T-cell (primary cell): ENCODE results near the gene MAPK9. TPM values are rescaled to one million over a fixed set of nuclear protein-coding genes. Genes with fewer than 3 reads are reported as not detected.

Experiments
- ATAC-seq, 4 experiments: fragments of 200-7000 bp in 3 of 4; fragments of 150-1000 bp in 1 of 4; cut with Tn5 transposase; replicated peaks in 1 of 4; 1 replicate in 3 of 4; 2 replicates in 1 of 4; pipeline ENCODE4 v1.10.0; 2021; ENCODE audit warnings: moderate library complexity in 3 of 4, mild to moderate bottlenecking in 2 of 4, moderate number of reproducible peaks in 1 of 4
- CTCF ChIA-PET, 2 donors: fragments of 300-600 bp; sonication (Branson Sonifier 250); formaldehyde crosslinking; loops; one replicate each; lab custom pipeline; 2022; ENCODE audit warnings: antibody characterized with exemption in 2 of 2; lab: Charles Lee
- POLR2A ChIA-PET, 2 donors: fragments of 300-600 bp; sonication (Branson Sonifier 250); formaldehyde crosslinking; loops; one replicate each; lab custom pipeline; 2022; ENCODE audit warnings: antibody characterized with exemption in 2 of 2; lab: Charles Lee
- DNase-seq, 35 experiments: peaks; one replicate each; pipeline versions ENCODE4 v3.0.0 to v3.0.0-alpha.2; 2013 to 2023
- H3K27ac ChIP-seq: one replicate; pipeline ENCODE4 v1.5.1; 2013; ENCODE audit warnings: low read length
- H3K27me3 ChIP-seq, 2 experiments: replicated peaks in 1 of 2; 1 replicate in 1 of 2; 2 replicates in 1 of 2; pipeline versions ENCODE4 v1.6.1 to v1.7.0; 2013; ENCODE audit warnings: low read length in 1 of 2, mixed read lengths in 1 of 2; ENCODE audit not compliant: control insufficient read depth in 2 of 2, insufficient read depth in 2 of 2; ENCODE audit errors: extremely low read depth in 1 of 2
- H3K36me3 ChIP-seq, 2 donors: 1 replicate in 1 of 2; 2 replicates in 1 of 2; pipeline versions ENCODE4 v1.6.1 to v1.7.0; 2013; ENCODE audit warnings: low read length in 1 of 2; ENCODE audit not compliant: control insufficient read depth in 2 of 2, insufficient read depth in 1 of 2; ENCODE audit errors: extremely low read depth in 1 of 2
- H3K4me1 ChIP-seq, 2 experiments: 1 replicate in 1 of 2; 2 replicates in 1 of 2; pipeline versions ENCODE4 v1.6.1 to v1.7.0; 2013; ENCODE audit warnings: low read length in 2 of 2, mixed read lengths in 1 of 2; ENCODE audit not compliant: insufficient read depth in 2 of 2, control insufficient read depth in 1 of 2; ENCODE audit errors: extremely low read depth in 1 of 2
- H3K4me3 ChIP-seq, 2 donors: 1 replicate in 1 of 2; 2 replicates in 1 of 2; pipeline versions ENCODE4 v1.5.1 to v1.7.0; 2013; ENCODE audit warnings: mild to moderate bottlenecking in 2 of 2, low read length in 1 of 2, moderate library complexity in 1 of 2; ENCODE audit not compliant: control insufficient read depth in 1 of 2; ENCODE audit errors: extremely low read depth in 1 of 2
- H3K9me3 ChIP-seq: 2 replicates; pipeline ENCODE4 v1.7.0; 2013
- H3K27ac Mint-ChIP-seq, 2 donors: one replicate each; pipeline ENCODE4 v1.8.0; 2020 to 2021; ENCODE audit warnings: mild to moderate bottlenecking in 2 of 2, mixed read lengths in 2 of 2
- H3K27me3 Mint-ChIP-seq, 2 donors: one replicate each; pipeline ENCODE4 v1.8.0; 2021 to 2022; ENCODE audit warnings: mixed read lengths in 2 of 2
- H3K36me3 Mint-ChIP-seq: one replicate; pipeline ENCODE4 v1.8.0; 2021; ENCODE audit warnings: mixed read lengths
- H3K4me1 Mint-ChIP-seq, 3 donors: one replicate each; pipeline ENCODE4 v1.8.0; 2020 to 2022; ENCODE audit warnings: mixed read lengths in 3 of 3, mild to moderate bottlenecking in 1 of 3
- H3K4me3 Mint-ChIP-seq, 3 donors: one replicate each; pipeline ENCODE4 v1.8.0; 2020 to 2022; ENCODE audit warnings: mild to moderate bottlenecking in 3 of 3, mixed read lengths in 3 of 3, moderate library complexity in 3 of 3
- H3K9me3 Mint-ChIP-seq, 3 donors: one replicate each; pipeline ENCODE4 v1.8.0; 2020 to 2022; ENCODE audit warnings: mixed read lengths in 3 of 3
- WGBS: methylation state at CpG from one replicate; pipeline ENCODE4 v1.1.5; 2013; ENCODE audit warnings: missing lambda C conversion rate; ENCODE audit not compliant: insufficient coverage; 5-methylcytosine and 5-hydroxymethylcytosine counted together
- total RNA-seq, 35 experiments: library from RNA in 6 of 35; stranded (reverse) in 6 of 35; fragments of 120-200 nt in 1 of 35; gene quantifications; one replicate each; pipeline versions ENCODE4 v1.2.1 to v1.2.4 and lab custom pipeline; 2013 to 2026

Gene MAPK9
- 10 to 100 TPM; 28.3 to 35.8 (median 32.5) TPM for total RNA-seq
- total RNA-seq (2013) = 30.3 TPM
- 17.2 to 62.5 (median 42.7) reads per million in 29 experiments for total RNA-seq (lab: John Stamatoyannopoulos, UW)

GRCh38 chr5:180291943-180292831 lies at the start of gene MAPK9:
MAPK9 (minus strand) TSS chr5:180292083; CDS start chr5:180280561, 11,522 bp downstream.
- DNase-seq (peak; percentile 79 to 92 (median 86)), ATAC-seq (peak; percentile 78 to 85 (median 84))
- peak within 1 kb of the TSS; percentile 96 for H3K27ac Mint-ChIP-seq
- POLR2A ChIA-PET = interaction anchor here in 1 of 2 donors (1.6 kb wide), 1 partner anchor 33 kb away, joined by 3 read pairs; no protein-coding TSS in a partner anchor
- H3K9me3 Mint-ChIP-seq = no peaks in the 10 kb centered on the region
- H3K27me3 Mint-ChIP-seq = no peaks in the 10 kb centered on the region
- H3K4me1 ChIP-seq = peaks cover 2 to 46% of the 10 kb centered on the region in 2 experiments
- H3K4me1 Mint-ChIP-seq = peaks cover 55 to 62% (median 57%) of the 10 kb centered on the region in 3 donors
- WGBS = under 1% methylated on average over 116 of the region's 122 CpGs
- H3K4me3 Mint-ChIP-seq = peak within 1 kb of the TSS; percentile 94 to 95 (median 95)
- H3K4me3 ChIP-seq = peak within 1 kb of the TSS; percentile 60 to 81
- H3K27ac ChIP-seq = peak within 1 kb of the TSS; percentile 87
- H3K36me3 Mint-ChIP-seq = peaks cover 5% of the 10 kb centered on the region
- CTCF ChIA-PET = interaction anchor here (0.6 to 4.2 kb wide), 10 partner anchors 23 to 484 kb away, joined by 3 to 42 read pairs (median 6); no protein-coding TSS in a partner anchor
- H3K36me3 ChIP-seq = no peaks in the 10 kb centered on the region
- no peaks in the 10 kb centered on the region for H3K9me3 ChIP-seq
- no peaks in the 10 kb centered on the region for H3K27me3 ChIP-seq

- POLR2A ChIA-PET = no interaction called here
- ATAC-seq = no peak
These were observed 49.7 kb upstream of the MAPK9 start for GRCh38 chr5:180341595-180341994.

GRCh38 chr5:180340856-180341255 lies 49.0 kb upstream of the MAPK9 start:
- Mint-ChIP-seq H3K4me3 (no peak overlapping the region), H3K36me3 (no peaks in the 10 kb centered on the region), H3K27ac (no peak overlapping the region), H3K4me1 (no peaks in the 10 kb centered on the region), H3K27me3 (peaks cover 7 to 22% of the 10 kb centered on the region in 2 donors), H3K9me3 (no peaks in the 10 kb centered on the region)
- Histone ChIP-seq H3K27me3 (peaks cover 0 to 30% of the 10 kb centered on the region in 2 experiments), H3K36me3 (no peaks in the 10 kb centered on the region), H3K9me3 (no peaks in the 10 kb centered on the region), H3K4me1 (no peaks in the 10 kb centered on the region), H3K4me3 (no peak overlapping the region), H3K27ac (no peak overlapping the region)
- no peak for ATAC-seq
- ChIA-PET CTCF (no interaction called here), POLR2A (interaction anchor here in 1 of 2 donors (0.6 kb wide), 1 partner anchor 14 kb away, joined by 3 read pairs; no protein-coding TSS in a partner anchor)
- WGBS = 87% methylated on average over 5 of the region's 9 CpGs
- DNase-seq = no peak

More at GRCh38 chr5:180341595-180341994, 49.7 kb upstream of the MAPK9 start:
- DNase-seq = no peak
- H3K4me1 ChIP-seq = no peaks in the 10 kb centered on the region
- Mint-ChIP-seq H3K27me3 (peaks cover 6 to 18% of the 10 kb centered on the region in 2 donors), H3K4me1 (no peaks in the 10 kb centered on the region), H3K4me3 (no peak overlapping the region), H3K27ac (no peak overlapping the region), H3K36me3 (no peaks in the 10 kb centered on the region), H3K9me3 (no peaks in the 10 kb centered on the region)
- H3K36me3 ChIP-seq = no peaks in the 10 kb centered on the region
- CTCF ChIA-PET = no interaction called here
- peaks cover 0 to 31% of the 10 kb centered on the region in 2 experiments for H3K27me3 ChIP-seq
- no CpG with 5 or more reads among the region's 8 CpGs for WGBS
- H3K27ac ChIP-seq = no peak overlapping the region
- no peaks in the 10 kb centered on the region for H3K9me3 ChIP-seq
- H3K4me3 ChIP-seq = no peak overlapping the region

GRCh38 chr5:180339583-180340183 lies 47.8 kb upstream of the MAPK9 start:
- Histone ChIP-seq H3K4me1 (no peaks in the 10 kb centered on the region), H3K4me3 (no peak overlapping the region), H3K36me3 (no peaks in the 10 kb centered on the region), H3K27ac (no peak overlapping the region), H3K9me3 (no peaks in the 10 kb centered on the region), H3K27me3 (peaks cover 0 to 37% of the 10 kb centered on the region in 2 experiments)
- Mint-ChIP-seq H3K4me1 (no peaks in the 10 kb centered on the region), H3K27me3 (peaks cover 7 to 29% of the 10 kb centered on the region in 2 donors), H3K9me3 (no peaks in the 10 kb centered on the region), H3K27ac (no peak overlapping the region), H3K36me3 (no peaks in the 10 kb centered on the region), H3K4me3 (no peak overlapping the region)
- ChIA-PET CTCF (no interaction called here), POLR2A (no interaction called here)
- no peak for ATAC-seq
- DNase-seq = no peak
- 85% methylated on average over 5 of the region's 7 CpGs for WGBS

GRCh38 chr5:180338001-180338707 lies 46.3 kb upstream of the MAPK9 start:
- no peak for ATAC-seq
- ChIA-PET CTCF (no interaction called here), POLR2A (no interaction called here)

More at GRCh38 chr5:180338001-180338707, 46.3 kb upstream of the MAPK9 start:
- Mint-ChIP-seq H3K27ac (no peak overlapping the region), H3K36me3 (no peaks in the 10 kb centered on the region), H3K9me3 (no peaks in the 10 kb centered on the region), H3K4me3 (no peak overlapping the region), H3K27me3 (peaks cover 16 to 36% of the 10 kb centered on the region in 2 donors), H3K4me1 (no peaks in the 10 kb centered on the region)
- Histone ChIP-seq H3K4me1 (no peaks in the 10 kb centered on the region), H3K36me3 (no peaks in the 10 kb centered on the region), H3K4me3 (no peak overlapping the region), H3K27ac (no peak overlapping the region), H3K9me3 (no peaks in the 10 kb centered on the region), H3K27me3 (peaks cover 0 to 48% of the 10 kb centered on the region in 2 experiments)
- DNase-seq = no peak
- WGBS = 79% methylated on average over 12 of the region's 22 CpGs
